Thyroid gland (tissue), 4 donors: ENCODE data around the gene PRKCH. TPM values are rescaled to one million over a fixed set of nuclear protein-coding genes. Genes with fewer than 3 reads are reported as not detected.
A peak's percentile ranks its signal among the peaks of the same experiment; 100 is the strongest.

Experiments
- DNase-seq, 2 donors: peaks; one replicate each; pipeline ENCODE4 v3.0.0-alpha.2; 2019
- H3K27ac ChIP-seq, 3 donors: fragments of 200-600 bp; sonication (generic); 1 replicate in 2 of 3; 2 replicates in 1 of 3; pipeline ENCODE4 v1.5.1; 2016 to 2019; ENCODE audit warnings: mild to moderate bottlenecking in 1 of 3, moderate library complexity in 1 of 3
- H3K27me3 ChIP-seq: fragments of 200-600 bp; sonication (generic); one replicate; pipeline ENCODE4 v1.5.1; 2019
- H3K36me3 ChIP-seq, 2 donors: fragments of 200-600 bp; sonication (generic); one replicate each; pipeline ENCODE4 v1.5.1; 2016 to 2019
- H3K4me1 ChIP-seq, 2 donors: fragments of 200-600 bp; sonication (generic); one replicate each; pipeline ENCODE4 v1.5.1; 2017 to 2019
- H3K4me3 ChIP-seq, 3 donors: fragments of 200-600 bp; sonication (generic); replicated peaks in 1 of 3; 1 replicate in 2 of 3; 2 replicates in 1 of 3; pipeline ENCODE4 v1.5.1; 2016; ENCODE audit warnings: mild to moderate bottlenecking in 1 of 3
- H3K9me3 ChIP-seq: fragments of 200-600 bp; sonication (generic); one replicate; pipeline ENCODE4 v1.5.1; 2017
- POLR2A ChIP-seq, 2 donors: fragments of 450-650 bp; IDR thresholded peaks; one replicate each; pipeline ENCODE4 v1.6.1; 2017; ENCODE audit warnings: antibody characterized with exemption in 2 of 2, mild to moderate bottlenecking in 2 of 2, moderate library complexity in 1 of 2
- WGBS, 2 donors: methylation state at CpG; one replicate each; pipeline ENCODE4 v1.1.5; 2017; 5-methylcytosine and 5-hydroxymethylcytosine counted together
- intact Hi-C: fragments of 100-400 bp; cut with DNase I; formaldehyde crosslinking; loops from one replicate; pipeline ENCODE4 v1.15.1; 2023
- total RNA-seq, 4 donors: library from RNA; depleted of rRNA; stranded (reverse); fragments of >200 nt; gene quantifications; one replicate each; pipeline ENCODE4 v1.2.3, GENCODE V29; 2016
- TF ChIP-seq, protein P1 (sequence below), 6 experiments: fragments of 200-600 bp in 3 of 6; fragments of 450-650 bp in 3 of 6; sonication (generic) in 3 of 6; IDR thresholded peaks; one replicate each; pipeline ENCODE4 v1.5.1; 2016 to 2019; ENCODE audit warnings: antibody characterized with exemption in 6 of 6, mild to moderate bottlenecking in 2 of 6, inconsistent platforms in 1 of 6, moderate library complexity in 1 of 6

The PRKCH gene
- 10 to 100 TPM; 34.0 to 68.7 (median 49.8) TPM for total RNA-seq

- H3K9me3 ChIP-seq, result no peaks in the 10 kb centered on the region
- TF ChIP-seq, protein P1, sequence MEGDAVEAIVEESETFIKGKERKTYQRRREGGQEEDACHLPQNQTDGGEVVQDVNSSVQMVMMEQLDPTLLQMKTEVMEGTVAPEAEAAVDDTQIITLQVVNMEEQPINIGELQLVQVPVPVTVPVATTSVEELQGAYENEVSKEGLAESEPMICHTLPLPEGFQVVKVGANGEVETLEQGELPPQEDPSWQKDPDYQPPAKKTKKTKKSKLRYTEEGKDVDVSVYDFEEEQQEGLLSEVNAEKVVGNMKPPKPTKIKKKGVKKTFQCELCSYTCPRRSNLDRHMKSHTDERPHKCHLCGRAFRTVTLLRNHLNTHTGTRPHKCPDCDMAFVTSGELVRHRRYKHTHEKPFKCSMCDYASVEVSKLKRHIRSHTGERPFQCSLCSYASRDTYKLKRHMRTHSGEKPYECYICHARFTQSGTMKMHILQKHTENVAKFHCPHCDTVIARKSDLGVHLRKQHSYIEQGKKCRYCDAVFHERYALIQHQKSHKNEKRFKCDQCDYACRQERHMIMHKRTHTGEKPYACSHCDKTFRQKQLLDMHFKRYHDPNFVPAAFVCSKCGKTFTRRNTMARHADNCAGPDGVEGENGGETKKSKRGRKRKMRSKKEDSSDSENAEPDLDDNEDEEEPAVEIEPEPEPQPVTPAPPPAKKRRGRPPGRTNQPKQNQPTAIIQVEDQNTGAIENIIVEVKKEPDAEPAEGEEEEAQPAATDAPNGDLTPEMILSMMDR (IDR thresholded peaks at IDR 0.05), result no peak
- TF ChIP-seq POLR2A (IDR thresholded peaks at IDR 0.05), result peak; percentile 13 to 86
- peak within 1 kb of the TSS; percentile 65 to 73 (median 70) for H3K4me3 ChIP-seq
- intact Hi-C loops, result no loop called here
- no peaks in the 10 kb centered on the region for H3K36me3 ChIP-seq
- peak within 1 kb of the TSS; percentile 84 to 87 (median 84) for H3K27ac ChIP-seq
- H3K4me1 ChIP-seq, result peaks cover 11 to 33% of the 10 kb centered on the region in 2 donors
- WGBS, 2 donors, result 0 to 1% methylated on average over 26 to 29 of the region's 66 CpGs
- DNase-seq, result peak; percentile 85 to 87
- no peaks in the 10 kb centered on the region for H3K27me3 ChIP-seq
Observed at GRCh38 chr14:61321385-61322010, at the start of gene PRKCH. TSS of gene PRKCH (plus strand) at chr14:61321579. CDS start at chr14:61322102, 523 bp downstream.

DNA sequence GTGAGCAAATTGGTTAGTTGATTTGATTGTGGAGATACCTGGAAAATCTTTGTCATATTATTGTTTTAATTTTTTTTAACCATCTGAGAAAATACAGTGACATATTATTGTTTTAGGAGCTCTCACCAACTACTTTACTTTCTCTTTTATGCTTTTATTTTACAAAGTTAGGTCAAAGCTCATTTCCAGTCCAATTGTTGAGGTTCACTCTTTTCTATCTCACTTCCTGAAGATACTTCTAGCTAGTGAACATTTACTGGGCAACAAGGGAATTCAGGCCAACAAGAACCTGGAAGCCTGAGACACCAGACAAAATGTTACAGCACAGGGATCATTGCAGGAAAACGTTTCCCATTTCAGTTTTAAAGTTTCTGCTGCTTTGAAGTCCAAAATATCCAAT lies 44.1 kb upstream of the PRKCH start:
- Histone ChIP-seq H3K27ac (no peak overlapping the region), H3K27me3 (no peaks in the 10 kb centered on the region), H3K36me3 (no peaks in the 10 kb centered on the region), H3K9me3 (no peaks in the 10 kb centered on the region), H3K4me1 (peaks cover 0 to 23% of the 10 kb centered on the region in 2 donors), H3K4me3 (no peak overlapping the region)
- TF ChIP-seq, protein P1 (IDR thresholded peaks at IDR 0.05), result no peak
- no peak for TF ChIP-seq POLR2A (IDR thresholded peaks at IDR 0.05)
- no peak for DNase-seq
- intact Hi-C loops, result no loop called here
- WGBS, 2 donors, result 61 to 71% methylated on average over 1 of the region's 1 CpG

DNA sequence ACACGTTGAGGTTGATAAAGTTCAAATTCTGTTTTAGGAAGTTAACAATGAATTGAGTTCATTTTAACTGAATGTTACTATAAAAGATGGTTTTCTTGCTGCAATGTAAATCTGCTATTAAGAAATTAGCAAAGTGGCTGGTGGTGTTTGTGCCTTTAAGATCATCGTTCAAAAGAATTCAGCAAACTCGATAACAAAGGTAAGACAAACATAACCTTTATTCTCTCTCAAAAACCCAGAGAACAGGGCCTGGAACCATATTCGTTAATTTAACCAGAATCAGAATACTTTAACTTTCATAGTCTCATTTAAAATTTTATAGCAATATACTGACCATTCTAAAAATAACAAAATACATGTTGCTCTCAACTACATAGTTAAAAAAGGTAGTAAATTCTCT lies 43.6 kb upstream of the PRKCH start:
- Histone ChIP-seq H3K36me3 (no peaks in the 10 kb centered on the region), H3K27me3 (no peaks in the 10 kb centered on the region), H3K4me1 (peaks cover 0 to 23% of the 10 kb centered on the region in 2 donors), H3K27ac (no peak overlapping the region), H3K4me3 (no peak overlapping the region), H3K9me3 (no peaks in the 10 kb centered on the region)
- intact Hi-C loops, result no loop called here
- WGBS, 2 donors, result 64 to 69% methylated on average over 4 of the region's 4 CpGs
- no peak for TF ChIP-seq POLR2A (IDR thresholded peaks at IDR 0.05)
- TF ChIP-seq, protein P1 (IDR thresholded peaks at IDR 0.05), result no peak
- DNase-seq, result no peak

DNA sequence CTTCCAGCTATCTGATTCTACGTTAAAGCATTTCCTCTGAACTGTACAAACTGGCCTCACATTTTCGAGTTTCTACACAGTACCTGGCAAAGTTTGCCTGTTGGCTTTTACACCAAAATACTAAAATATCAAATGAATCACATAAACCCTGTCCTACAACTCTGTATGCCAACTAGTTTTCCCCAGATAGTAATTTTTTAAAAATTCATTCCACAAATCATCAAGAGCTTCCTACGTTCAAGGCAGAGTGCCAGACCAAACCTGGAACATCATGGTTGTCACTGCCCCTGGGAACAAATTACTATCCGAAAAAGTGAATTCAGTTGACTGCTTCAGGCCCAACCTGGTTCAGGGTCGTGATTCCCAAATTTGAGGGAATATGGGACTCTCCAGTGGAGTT lies 42.3 kb upstream of the PRKCH start:
- intact Hi-C loops, result no loop called here
- TF ChIP-seq, protein P1 (IDR thresholded peaks at IDR 0.05), result no peak
- TF ChIP-seq POLR2A (IDR thresholded peaks at IDR 0.05), result no peak
- no peak for DNase-seq
- H3K4me1 ChIP-seq, result peaks cover 0 to 23% of the 10 kb centered on the region in 2 donors
- no peaks in the 10 kb centered on the region for H3K27me3 ChIP-seq
- peak overlapping the region in 1 of 3 donors; percentile 67 for H3K4me3 ChIP-seq
- no peaks in the 10 kb centered on the region for H3K36me3 ChIP-seq
- no peaks in the 10 kb centered on the region for H3K9me3 ChIP-seq
- peak overlapping the region in 2 of 3 donors; percentile 98 to 99 for H3K27ac ChIP-seq
- 43 to 63% methylated on average over 5 of the region's 5 CpGs for WGBS, 2 donors

DNA sequence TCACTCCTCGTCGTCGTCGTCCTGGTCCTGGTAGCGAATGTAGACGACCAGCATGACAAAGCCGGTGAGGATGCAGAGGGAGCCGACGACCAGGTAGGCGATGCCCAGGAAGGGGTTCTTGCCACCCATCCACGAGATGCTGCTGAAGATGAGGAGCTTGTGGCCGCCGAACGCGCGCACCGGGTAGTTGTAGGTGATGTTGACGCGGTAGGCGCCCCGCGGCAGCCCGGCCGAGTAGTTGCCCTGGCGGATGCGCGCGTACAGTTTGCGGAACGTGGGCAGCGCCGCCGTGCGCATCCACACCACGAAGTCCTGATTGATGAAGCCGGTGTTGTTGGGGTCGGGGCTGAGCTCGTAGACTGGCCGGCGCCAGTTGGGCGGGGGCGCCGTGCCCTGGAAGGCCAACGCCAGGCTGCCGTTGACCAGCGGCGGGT lies 41.3 kb upstream of the PRKCH start:
- no peaks in the 10 kb centered on the region for H3K9me3 ChIP-seq
- DNase-seq, result no peak
- H3K36me3 ChIP-seq, result no peaks in the 10 kb centered on the region
- H3K4me1 ChIP-seq, result peaks cover 0 to 23% of the 10 kb centered on the region in 2 donors
- WGBS, 2 donors, result 29 to 45% methylated on average over 9 to 11 of the region's 47 CpGs
- H3K27me3 ChIP-seq, result no peaks in the 10 kb centered on the region
- intact Hi-C loops, result no loop called here
- H3K4me3 ChIP-seq, result peak overlapping the region; percentile 6 to 67 (median 57)
- H3K27ac ChIP-seq, result peak overlapping the region; percentile 82 to 99 (median 98)
- no peak for TF ChIP-seq POLR2A (IDR thresholded peaks at IDR 0.05)
- TF ChIP-seq, protein P1 (IDR thresholded peaks at IDR 0.05), result no peak
